ENCODE data around the gene TTC39C. TPM values are rescaled to one million over a fixed set of nuclear protein-coding genes. Genes with fewer than 3 reads are reported as not detected.

TTC39C gene
- total and polyA plus RNA-seq, 2 of the 8 experiments (the other 6 are each of a cell fraction or from before 2014, with no cell fraction given) = 8.1 to 79.1 TPM

- Histone ChIP-seq H3K4me2 (ENCODE audit: insufficient read depth in 1 of 2, low read depth in 2 of 2, low read length in 2 of 2) (no peak overlapping the region), H3K23ac (ENCODE audit: insufficient read length) (no peak overlapping the region), H2BK20ac (ENCODE audit: low read length) (no peak overlapping the region), H3K4me3 (ENCODE audit: extremely low read depth in 1 of 4, insufficient read depth in 2 of 4, low read depth in 3 of 4, low read length in 4 of 4) (no peak overlapping the region), H4K8ac (ENCODE audit: extremely low read depth, insufficient read depth, low read length) (no peak overlapping the region), H4K20me1 (replicated peaks in 1 of 2; ENCODE audit: control insufficient read depth in 1 of 2, insufficient read depth in 2 of 2, low read length in 2 of 2) (no peaks in the 10 kb centered on the region), H3K14ac (ENCODE audit: insufficient read length) (no peak overlapping the region), H4K5ac (ENCODE audit: insufficient read length, low read depth, low read length) (no peak overlapping the region), H2AK5ac (ENCODE audit: low read depth, low read length) (no peak overlapping the region), H3K79me1 (ENCODE audit: low read depth, low read length) (no peaks in the 10 kb centered on the region; the same call in 1 of the 2 replicates), H3K4ac (replicated peaks; ENCODE audit: insufficient read length, low read depth, low read length) (no peak overlapping the region), H3K27me3 (replicated peaks in 1 of 4; ENCODE audit: control insufficient read depth in 3 of 4, extremely low read depth in 1 of 4, insufficient read depth in 3 of 4, low read length in 3 of 4) (no peaks in the 10 kb centered on the region), H3K56ac (replicated peaks; ENCODE audit: insufficient read length, low read depth, low read length) (no peak overlapping the region), H2BK15ac (ENCODE audit: low read length) (no peak overlapping the region), H4K91ac (replicated peaks; ENCODE audit: insufficient read length, low read length) (no peak overlapping the region), H3K79me2 (ENCODE audit: control insufficient read depth in 1 of 2, insufficient read depth in 2 of 2, low read length in 2 of 2) (peaks cover 0 to 13% of the 10 kb centered on the region in 2 experiments; a peak in 2 of 4 replicates), H3K23me2 (ENCODE audit: low read depth, low read length) (no peaks in the 10 kb centered on the region; the same call in 1 of the 2 replicates), H3K9ac (replicated peaks in 1 of 4; ENCODE audit: extremely low read depth in 1 of 4, low read depth in 3 of 4, low read length in 3 of 4) (no peak overlapping the region), H3K4me1 (replicated peaks in 1 of 4; ENCODE audit: control insufficient read depth in 3 of 4, insufficient read depth in 4 of 4, low read length in 3 of 4) (peaks cover 0 to 3% (median 0%) of the 10 kb centered on the region in 4 experiments; a peak in 1 of 7 replicates), H2BK120ac (replicated peaks; ENCODE audit: low read depth, low read length) (no peak overlapping the region), H3K9me3 (ENCODE audit: insufficient read depth in 2 of 2, low read depth in 1 of 2, low read length in 1 of 2) (no peaks in the 10 kb centered on the region), H2AFZ (ENCODE audit: low read length) (no peak overlapping the region), H3K27ac (ENCODE audit: low read depth, low read length) (no peak overlapping the region), H2BK5ac (ENCODE audit: low read depth, low read length) (no peak overlapping the region), H2BK12ac (ENCODE audit: low read depth, low read length) (no peak overlapping the region), H3K36me3 (ENCODE audit: control insufficient read depth in 2 of 4, insufficient read depth in 4 of 4, low read length in 3 of 4) (no peaks in the 10 kb centered on the region; a peak in 2 of 8 replicates), H3K18ac (ENCODE audit: extremely low read depth, low read length) (no peak overlapping the region)
- WGBS, 2 experiments (ENCODE audit: extremely low coverage in 1 of 2, insufficient coverage in 1 of 2, insufficient read length in 1 of 2, insufficient replicate concordance in 2 of 2, low coverage in 1 of 2, low lambda C conversion rate in 2 of 2, missing lambda C conversion rate in 1 of 2) = 98% methylated on average over 2 of the region's 2 CpGs; no CpG with 5 or more reads in 1 of the 2 experiments
- no peak for FAIRE-seq
- ChIA-PET CTCF (ENCODE audit: partially characterized antibody) (no interaction called here), POLR2A (ENCODE audit: partially characterized antibody) (interaction anchor here (0.8 kb wide), 1 partner anchor 480 kb away, joined by 3 read pairs; no protein-coding TSS in a partner anchor)
- no peak for DNase-seq (ENCODE audit: low read depth in 1 of 2, low spot score in 2 of 2)
- TF ChIP-seq CTCF (IDR thresholded peaks at IDR 0.05; ENCODE audit: control extremely low read depth in 1 of 3, insufficient read depth in 1 of 3, low read depth in 1 of 3, low read length in 3 of 3) = no peak
- no peak for TF ChIP-seq POLR2AphosphoS5 (IDR thresholded peaks at IDR 0.05; ENCODE audit: low read depth, low read length)
- TF ChIP-seq KDM5A (IDR thresholded peaks at IDR 0.05; ENCODE audit: low read length) = no peak
Measured at GRCh38 chr18:24065906-24066305, 51.4 kb downstream of the TTC39C start.

Measured in H1 (cell line).